ENCODE measurements around the gene FAM20B. TPM values are rescaled to one million over a fixed set of nuclear protein-coding genes. Genes with fewer than 3 reads are reported as not detected.
A peak's percentile ranks its signal among the peaks of the same experiment; 100 is the strongest.

FAM20B gene
- total RNA-seq, 1 donor from 2014 or later: 37.3 TPM

GRCh38 chr1:179015396-179015795, 10.3 kb upstream of the FAM20B start:
- Mint-ChIP-seq H3K9me3 (ENCODE audit: low read depth) (no peaks in the 10 kb centered on the region), H3K4me1 (ENCODE audit: low read depth) (peaks cover 27% of the 10 kb centered on the region), H3K36me3 (ENCODE audit: low read depth) (no peaks in the 10 kb centered on the region), H3K27me3 (ENCODE audit: low read depth) (no peaks in the 10 kb centered on the region), H3K27ac (ENCODE audit: unreplicated experiment) (no peak overlapping the region), H3K4me3 (ENCODE audit: unreplicated experiment) (no peak overlapping the region)
- TF ChIP-seq CTCF (IDR thresholded peaks at IDR 0.05): no peak
- no peak for DNase-seq (ENCODE audit: low spot score)

- Mint-ChIP-seq H3K27ac (ENCODE audit: unreplicated experiment) (peak overlapping the region; percentile 57), H3K9me3 (ENCODE audit: low read depth) (no peaks in the 10 kb centered on the region), H3K27me3 (ENCODE audit: low read depth) (no peaks in the 10 kb centered on the region), H3K4me3 (ENCODE audit: unreplicated experiment) (peak overlapping the region; percentile 1), H3K36me3 (ENCODE audit: low read depth) (no peaks in the 10 kb centered on the region), H3K4me1 (ENCODE audit: low read depth) (peaks cover 26% of the 10 kb centered on the region)
- no peak for DNase-seq (ENCODE audit: low spot score)
- TF ChIP-seq CTCF (IDR thresholded peaks at IDR 0.05): no peak
These were observed 8.8 kb upstream of the FAM20B start for GRCh38 chr1:179016706-179017382.

- DNase-seq (ENCODE audit: low spot score): no peak
- peak overlapping the region; percentile 57 for H3K27ac Mint-ChIP-seq (ENCODE audit: unreplicated experiment)
- H3K27me3 Mint-ChIP-seq (ENCODE audit: low read depth): no peaks in the 10 kb centered on the region
These were observed 8.0 kb upstream of the FAM20B start for GRCh38 chr1:179017383-179018326.

GRCh38 chr1:179021873-179022272, 3.8 kb upstream of the FAM20B start:
- TF ChIP-seq CTCF (IDR thresholded peaks at IDR 0.05): no peak
- Mint-ChIP-seq H3K27me3 (ENCODE audit: low read depth) (no peaks in the 10 kb centered on the region), H3K9me3 (ENCODE audit: low read depth) (no peaks in the 10 kb centered on the region), H3K36me3 (ENCODE audit: low read depth) (no peaks in the 10 kb centered on the region), H3K4me3 (ENCODE audit: unreplicated experiment) (peak overlapping the region; percentile 33), H3K27ac (ENCODE audit: unreplicated experiment) (no peak overlapping the region), H3K4me1 (ENCODE audit: low read depth) (peaks cover 26% of the 10 kb centered on the region)
- DNase-seq (ENCODE audit: low spot score): no peak

More at GRCh38 chr1:179017383-179018326, 8.0 kb upstream of the FAM20B start:
- TF ChIP-seq CTCF (IDR thresholded peaks at IDR 0.05): no peak
- H3K36me3 Mint-ChIP-seq (ENCODE audit: low read depth): no peaks in the 10 kb centered on the region
- peaks cover 21% of the 10 kb centered on the region for H3K4me1 Mint-ChIP-seq (ENCODE audit: low read depth)
- no peaks in the 10 kb centered on the region for H3K9me3 Mint-ChIP-seq (ENCODE audit: low read depth)
- H3K4me3 Mint-ChIP-seq (ENCODE audit: unreplicated experiment): peak overlapping the region; percentile 1

DNA sequence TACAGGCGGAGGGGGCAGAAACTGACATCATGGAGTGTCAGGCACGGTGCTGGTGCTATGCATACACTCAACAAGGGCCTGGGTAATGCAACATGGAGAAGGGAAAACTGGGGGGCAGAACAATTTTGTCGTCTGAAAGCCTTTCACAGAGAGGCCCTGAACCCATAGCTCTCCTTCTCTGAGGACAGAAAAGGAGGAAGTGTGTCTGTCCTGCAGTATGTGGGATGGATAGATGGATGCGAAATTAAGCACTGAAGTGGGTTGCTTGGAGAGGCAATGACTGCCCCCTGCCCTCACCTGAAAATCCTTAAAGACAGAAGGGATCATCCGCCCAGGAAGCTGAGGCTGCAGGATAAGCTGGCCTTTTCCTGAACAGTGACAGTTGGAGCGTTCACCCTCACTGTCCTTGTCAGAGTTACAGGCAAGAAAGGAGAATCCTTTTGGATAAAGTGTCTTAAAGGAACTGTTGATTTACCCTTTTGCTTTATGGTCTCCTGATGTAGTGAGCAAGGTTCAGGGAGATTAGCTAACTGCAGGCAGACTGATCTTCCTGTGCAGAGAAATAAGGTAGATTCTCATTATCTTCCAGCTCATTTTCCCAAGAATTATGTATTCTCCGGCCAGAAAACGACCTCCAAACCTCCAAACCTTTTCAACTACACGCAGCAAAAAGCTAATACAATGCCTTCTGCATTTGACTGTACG, 1.6 kb upstream of the FAM20B start:
- Mint-ChIP-seq H3K36me3 (ENCODE audit: low read depth) (no peaks in the 10 kb centered on the region), H3K9me3 (ENCODE audit: low read depth) (no peaks in the 10 kb centered on the region), H3K27me3 (ENCODE audit: low read depth) (no peaks in the 10 kb centered on the region), H3K4me3 (ENCODE audit: unreplicated experiment) (no peak overlapping the region), H3K27ac (ENCODE audit: unreplicated experiment) (no peak overlapping the region), H3K4me1 (ENCODE audit: low read depth) (peaks cover 21% of the 10 kb centered on the region)
- no peak for DNase-seq (ENCODE audit: low spot score)
- TF ChIP-seq CTCF (IDR thresholded peaks at IDR 0.05): no peak

Data from chondrocyte (in vitro differentiated cells).